Stomach (tissue), 4 donors: ENCODE results near the gene SUCLA2.

ENCODE experiments used
- EP300 ChIP-seq: sonication (generic); formaldehyde crosslinking; IDR thresholded peaks from one replicate; pipeline ENCODE4 v1.6.1; 2017; ENCODE audit warnings: antibody characterized with exemption
- POLR2AphosphoS5 ChIP-seq, 3 donors: sonication (generic); formaldehyde crosslinking; IDR thresholded peaks; one replicate each; pipeline ENCODE4 v1.6.1; 2016; ENCODE audit warnings: antibody characterized with exemption in 3 of 3
- TF ChIP-seq, protein P1 (sequence below), 7 experiments: fragments of 450-650 bp in 4 of 7; fragments of 200-600 bp in 3 of 7; sonication (generic) in 3 of 7; IDR thresholded peaks; one replicate each; pipeline ENCODE4 v1.5.1; 2016 to 2019; ENCODE audit warnings: antibody characterized with exemption in 7 of 7, control low read depth in 2 of 7, mild to moderate bottlenecking in 1 of 7

DNA sequence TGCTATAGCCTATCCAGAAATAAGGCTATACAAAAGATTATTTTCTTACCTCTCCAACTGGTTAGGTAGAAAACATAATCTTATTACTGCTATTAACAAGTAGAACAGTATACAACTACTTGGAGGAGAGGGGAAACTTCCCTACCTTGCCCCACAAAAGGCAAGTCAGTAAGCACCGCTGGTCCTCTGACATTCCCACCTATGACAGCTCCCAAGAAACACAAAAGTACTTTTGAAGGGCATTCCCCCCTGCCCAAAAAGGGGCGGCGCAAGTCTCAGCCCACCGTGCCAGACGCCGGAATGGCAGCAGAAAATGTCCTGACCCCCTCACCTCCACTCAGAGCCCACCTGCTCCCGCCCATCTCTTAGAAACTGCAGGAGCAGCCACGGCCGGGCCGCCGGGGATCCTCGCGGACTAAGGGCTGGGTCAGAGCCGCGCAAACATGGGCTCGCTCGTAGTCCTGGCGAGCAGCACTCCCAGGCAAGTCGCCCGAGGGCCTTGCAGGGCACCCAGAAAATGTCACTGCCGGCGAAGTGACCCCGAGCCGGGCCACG, 437 bp downstream of the SUCLA2 start:
- TF ChIP-seq, protein P1, sequence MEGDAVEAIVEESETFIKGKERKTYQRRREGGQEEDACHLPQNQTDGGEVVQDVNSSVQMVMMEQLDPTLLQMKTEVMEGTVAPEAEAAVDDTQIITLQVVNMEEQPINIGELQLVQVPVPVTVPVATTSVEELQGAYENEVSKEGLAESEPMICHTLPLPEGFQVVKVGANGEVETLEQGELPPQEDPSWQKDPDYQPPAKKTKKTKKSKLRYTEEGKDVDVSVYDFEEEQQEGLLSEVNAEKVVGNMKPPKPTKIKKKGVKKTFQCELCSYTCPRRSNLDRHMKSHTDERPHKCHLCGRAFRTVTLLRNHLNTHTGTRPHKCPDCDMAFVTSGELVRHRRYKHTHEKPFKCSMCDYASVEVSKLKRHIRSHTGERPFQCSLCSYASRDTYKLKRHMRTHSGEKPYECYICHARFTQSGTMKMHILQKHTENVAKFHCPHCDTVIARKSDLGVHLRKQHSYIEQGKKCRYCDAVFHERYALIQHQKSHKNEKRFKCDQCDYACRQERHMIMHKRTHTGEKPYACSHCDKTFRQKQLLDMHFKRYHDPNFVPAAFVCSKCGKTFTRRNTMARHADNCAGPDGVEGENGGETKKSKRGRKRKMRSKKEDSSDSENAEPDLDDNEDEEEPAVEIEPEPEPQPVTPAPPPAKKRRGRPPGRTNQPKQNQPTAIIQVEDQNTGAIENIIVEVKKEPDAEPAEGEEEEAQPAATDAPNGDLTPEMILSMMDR (IDR thresholded peaks at IDR 0.05), result no peak
- TF ChIP-seq POLR2AphosphoS5 (IDR thresholded peaks at IDR 0.05) (no peak), EP300 (no peak)
